Fibroblast of pulmonary artery (primary cell): Measurements from ENCODE around the gene KRT16.
"Not testable (repeated sequence)": the region's sequence is repeated elsewhere in the genome, so short reads cannot be mapped to it uniquely, and the experiment has no call there.

ENCODE experiments used
- DNase-seq: peaks from one replicate; pipeline ENCODE4 v3.0.0-alpha.2; 2010; ENCODE audit warnings: low read depth
- H3K4me3 ChIP-seq: replicated peaks from 2 replicates; pipeline ENCODE4 v1.5.1; 2011; ENCODE audit warnings: low read depth, mild to moderate bottlenecking, control low read depth, low read length, moderate library complexity
- CTCF ChIP-seq: IDR thresholded peaks from 2 replicates; pipeline ENCODE4 v1.5.1; 2011; ENCODE audit warnings: mild to moderate bottlenecking, control low read depth, low read length, inconsistent platforms; ENCODE audit errors: missing control alignments

Gene KRT16

GRCh38 chr17:41619036-41619926 lies 6.7 kb upstream of the KRT16 start:
- DNase-seq: no peak
- no peak for TF ChIP-seq CTCF
- no peak overlapping the region for H3K4me3 ChIP-seq

- DNase-seq: no peak
- no peak for TF ChIP-seq CTCF
- H3K4me3 ChIP-seq: no peak overlapping the region
These were observed 5.9 kb upstream of the KRT16 start for GRCh38 chr17:41618341-41619035.

GRCh38 chr17:41617698-41618097 lies 5.1 kb upstream of the KRT16 start:
- TF ChIP-seq CTCF: no peak
- DNase-seq: no peak
- H3K4me3 ChIP-seq: no peak overlapping the region

- no peak overlapping the region for H3K4me3 ChIP-seq
- no peak for DNase-seq
- TF ChIP-seq CTCF: no peak
These were observed 4.6 kb upstream of the KRT16 start for GRCh38 chr17:41617136-41617535.

- DNase-seq, H3K4me3 ChIP-seq: not testable (repeated sequence)
These were observed 3.9 kb upstream of the KRT16 start for GRCh38 chr17:41616486-41616885.

- no peak for DNase-seq
- TF ChIP-seq CTCF: no peak
- no peak overlapping the region for H3K4me3 ChIP-seq
These were observed 2.9 kb upstream of the KRT16 start for GRCh38 chr17:41615454-41615853.

GRCh38 chr17:41614767-41615166 lies 2.2 kb upstream of the KRT16 start:
- DNase-seq, H3K4me3 ChIP-seq: not testable (repeated sequence)

- no peak overlapping the region for H3K4me3 ChIP-seq
- TF ChIP-seq CTCF: no peak
- no peak for DNase-seq
These were observed 1.5 kb upstream of the KRT16 start for GRCh38 chr17:41614098-41614497.
